Left ventricle myocardium inferior (tissue), 1 donor: ENCODE measurements around the gene NKX3-2. TPM values are rescaled to one million over a fixed set of nuclear protein-coding genes. Genes with fewer than 3 reads are reported as not detected.
"Not testable (repeated sequence)": the region's sequence is repeated elsewhere in the genome, so short reads cannot be mapped to it uniquely, and the experiment has no call there.

ENCODE experiments used
- DNase-seq: peaks from one replicate; pipeline ENCODE4 v3.0.0-alpha.2; 2020
- H3K27ac ChIP-seq: fragments of 200-600 bp; replicated peaks from 2 replicates; pipeline ENCODE4 v1.8.0; 2021
- H3K27me3 ChIP-seq: fragments of 200-600 bp; 2 replicates; pipeline ENCODE4 v1.8.0; 2021; ENCODE audit warnings: low read depth
- H3K36me3 ChIP-seq: fragments of 200-600 bp; 2 replicates; pipeline ENCODE4 v1.8.0; 2021
- H3K4me1 ChIP-seq: fragments of 200-600 bp; 2 replicates; pipeline ENCODE4 v1.8.0; 2021
- H3K4me3 ChIP-seq: fragments of 200-600 bp; 2 replicates; pipeline ENCODE4 v1.8.0; 2021; ENCODE audit warnings: mild to moderate bottlenecking, moderate library complexity
- H3K9me3 ChIP-seq: fragments of 200-600 bp; replicated peaks from 2 replicates; pipeline ENCODE4 v1.8.0; 2021
- CTCF ChIP-seq: fragments of 200-600 bp; IDR thresholded peaks from 2 replicates; pipeline ENCODE4 v1.8.0; 2021; ENCODE audit warnings: antibody characterized with exemption, mild to moderate bottlenecking, borderline replicate concordance
- intact Hi-C: fragments of 100-400 bp; cut with micrococcal nuclease; formaldehyde crosslinking; loops from one replicate; pipeline ENCODE4 v1.11.0; 2022
- total RNA-seq: library from RNA; stranded (reverse); fragmentation: NEBNext Ultra II Directional; extraction: Animal tissue kit (Norgen Biotek cat#: 25700); gene quantifications from one replicate; pipeline ENCODE4 v1.2.1, GENCODE V29; 2021
- donor health status: DM: no; HTN: yes; CAD: no; lungs with severe emphysema.

NKX3-2 gene
- total RNA-seq, 1 donor from 2014 or later = not detected

- intact Hi-C loops = no loop called here
Measured at GRCh38 chr4:13580036-13580435, 35.7 kb upstream of the NKX3-2 start.

GRCh38 chr4:13577660-13578059 lies 33.4 kb upstream of the NKX3-2 start:
- Histone ChIP-seq H3K36me3 (peaks cover 100% of the 10 kb centered on the region), H3K4me3 (no peak overlapping the region), H3K9me3 (no peaks in the 10 kb centered on the region), H3K4me1 (no peaks in the 10 kb centered on the region), H3K27me3 (no peaks in the 10 kb centered on the region), H3K27ac (no peak overlapping the region)
- intact Hi-C loops = no loop called here
- TF ChIP-seq CTCF = no peak
- no peak for DNase-seq

More at GRCh38 chr4:13580036-13580435, 35.7 kb upstream of the NKX3-2 start:
- H3K36me3 ChIP-seq = peaks cover 100% of the 10 kb centered on the region
- no peak overlapping the region for H3K4me3 ChIP-seq
- no peaks in the 10 kb centered on the region for H3K27me3 ChIP-seq
- no peaks in the 10 kb centered on the region for H3K4me1 ChIP-seq
- no peaks in the 10 kb centered on the region for H3K9me3 ChIP-seq
- DNase-seq = no peak
- no peak overlapping the region for H3K27ac ChIP-seq
- no peak for TF ChIP-seq CTCF

GRCh38 chr4:13570916-13571315 lies 26.6 kb upstream of the NKX3-2 start:
- Histone ChIP-seq H3K36me3 (peaks cover 84% of the 10 kb centered on the region), H3K9me3 (no peaks in the 10 kb centered on the region), H3K4me1 (no peaks in the 10 kb centered on the region), H3K27me3 (no peaks in the 10 kb centered on the region), H3K27ac (no peak overlapping the region), H3K4me3 (no peak overlapping the region)
- DNase-seq = no peak
- intact Hi-C loops = no loop called here
- TF ChIP-seq CTCF = no peak

GRCh38 chr4:13567125-13567524 lies 22.8 kb upstream of the NKX3-2 start:
- H3K4me1 ChIP-seq = no peaks in the 10 kb centered on the region
- TF ChIP-seq CTCF = no peak
- no peak overlapping the region for H3K4me3 ChIP-seq
- no peaks in the 10 kb centered on the region for H3K27me3 ChIP-seq
- H3K9me3 ChIP-seq = peaks cover 6% of the 10 kb centered on the region
- no peak overlapping the region for H3K27ac ChIP-seq
- H3K36me3 ChIP-seq = peaks cover 46% of the 10 kb centered on the region
- DNase-seq = no peak
- intact Hi-C loops = no loop called here

GRCh38 chr4:13562876-13563275 lies 18.6 kb upstream of the NKX3-2 start:
- no peak for TF ChIP-seq CTCF
- intact Hi-C loops = no loop called here
- H3K27me3 ChIP-seq = no peaks in the 10 kb centered on the region

GRCh38 chr4:13561673-13562072 lies 17.4 kb upstream of the NKX3-2 start:
- H3K4me3 ChIP-seq = no peak overlapping the region
- H3K4me1 ChIP-seq = no peaks in the 10 kb centered on the region
- intact Hi-C loops = no loop called here
- H3K27me3 ChIP-seq = peaks cover 2% of the 10 kb centered on the region
- H3K9me3 ChIP-seq = peaks cover 6% of the 10 kb centered on the region
- H3K36me3 ChIP-seq = no peaks in the 10 kb centered on the region
- DNase-seq = no peak
- no peak overlapping the region for H3K27ac ChIP-seq
- TF ChIP-seq CTCF = no peak

More at GRCh38 chr4:13562876-13563275, 18.6 kb upstream of the NKX3-2 start:
- no peak for DNase-seq
- Histone ChIP-seq H3K4me3 (no peak overlapping the region), H3K27ac (no peak overlapping the region), H3K4me1 (no peaks in the 10 kb centered on the region), H3K36me3 (peaks cover 4% of the 10 kb centered on the region), H3K9me3 (peaks cover 6% of the 10 kb centered on the region)

GRCh38 chr4:13560111-13560510 lies 15.8 kb upstream of the NKX3-2 start:
- H3K4me3 ChIP-seq, DNase-seq, H3K36me3 ChIP-seq, H3K9me3 ChIP-seq, H3K4me1 ChIP-seq, H3K27ac ChIP-seq, intact Hi-C loops: not testable (repeated sequence)
- H3K27me3 ChIP-seq = peaks cover 11% of the 10 kb centered on the region
